GM12878 (cell line): ENCODE results near the gene ATN1. TPM values are rescaled to one million over a fixed set of nuclear protein-coding genes. Genes with fewer than 3 reads are reported as not detected.
A peak's percentile ranks its signal among the peaks of the same experiment; 100 is the strongest.

Experiments
- RCOR1 ChIP-seq: conservative IDR thresholded peaks from 2 replicates; pipeline ENCODE4 v1.6.1; 2012; ENCODE audit warnings: low read depth, low read length, improper control_type of control experiment
- microRNA counts: library from miRNA; unstranded; fragments of <30 nt; microRNA quantifications from one replicate; lab custom pipeline; 2016
- microRNA-seq: library from miRNA; unstranded; fragments of <30 nt; microRNA quantifications from one replicate; pipeline ENCODE4, GENCODE V29; 2018
- polyA plus RNA-seq, 11 experiments: library from polyadenylated mRNA; depleted of rRNA in 4 of 11; unstranded in 6 of 11; stranded (reverse) in 5 of 11; fragments of >200 nt; fragmentation: Nextera tagmentation in 4 of 11; fragmentation: Illumina TruSeq in 1 of 11; extraction: Ambion mirVana in 4 of 11; extraction: Trizol in 1 of 11; gene quantifications; 1 replicate in 1 of 11; 2 replicates in 10 of 11; pipeline versions ENCODE4 v1.2.1 to v1.2.3, GENCODE V29; 2011 to 2016; ENCODE audit warnings: inconsistent platforms in 2 of 11, missing spikeins in 2 of 11, low read depth in 1 of 11
- small RNA-seq: library from RNA; depleted of rRNA; stranded (forward); fragments of <200 nt; gene quantifications from one replicate; pipeline ENCODE3, GENCODE V24; 2014
- total RNA-seq, 4 experiments: library from RNA; depleted of rRNA in 3 of 4; stranded (reverse); fragments of >200 nt in 3 of 4; fragmentation: Illumina TruSeq in 1 of 4; extraction: Trizol in 1 of 4; gene quantifications; 2 replicates each; pipeline versions ENCODE4 v1.2.1 to v1.2.3, GENCODE V29; 2013 to 2021
- TF ChIP-seq, protein P1 (sequence below): fragments of 450-650 bp; IDR thresholded peaks from 2 replicates; pipeline ENCODE4 v1.6.1; 2016; ENCODE audit warnings: mild to moderate bottlenecking, moderate library complexity, borderline replicate concordance
- TF ChIP-seq, protein P2 (sequence below): fragments of 450-650 bp; formaldehyde crosslinking; IDR thresholded peaks from 2 replicates; pipeline ENCODE4 v1.4.0; 2020; ENCODE audit warnings: mild to moderate bottlenecking, moderate library complexity

Gene ATN1
- total and polyA plus RNA-seq, 10 of the 15 experiments (the other 5 are each of a cell fraction or from before 2014, with no cell fraction given): 0.08 to 44.5 (median 5.0) TPM

DNA sequence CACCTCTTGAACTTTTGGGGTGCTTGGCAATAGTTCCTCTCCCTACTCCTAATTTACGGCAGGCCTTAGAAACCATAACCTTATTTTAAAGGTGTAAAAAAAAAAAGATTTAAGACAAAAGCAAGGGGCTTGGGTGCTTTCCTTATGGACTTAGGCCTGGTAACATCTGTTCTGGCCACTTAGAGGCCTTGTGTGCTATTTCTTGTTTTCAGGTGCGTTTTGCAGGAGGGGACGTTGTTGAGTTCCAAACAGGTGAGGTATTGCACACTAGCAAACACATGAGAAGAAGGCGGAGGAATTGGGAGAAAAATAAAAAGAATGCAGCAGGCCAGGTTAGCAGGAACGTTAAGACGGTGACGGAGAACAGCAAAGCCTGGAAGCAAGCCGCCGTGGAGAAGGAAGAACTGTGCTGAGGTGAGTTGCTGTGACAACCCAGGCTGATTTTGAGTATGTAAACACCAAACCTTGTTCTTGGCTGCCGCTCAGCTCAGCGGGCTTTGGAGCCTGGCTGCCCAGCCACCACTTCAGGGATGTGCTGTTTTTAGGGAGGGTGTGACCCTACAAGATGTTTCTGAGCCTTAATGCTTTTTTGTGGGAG lies 60.3 kb downstream of the ATN1 start (continued):
- TF ChIP-seq, protein P1, sequence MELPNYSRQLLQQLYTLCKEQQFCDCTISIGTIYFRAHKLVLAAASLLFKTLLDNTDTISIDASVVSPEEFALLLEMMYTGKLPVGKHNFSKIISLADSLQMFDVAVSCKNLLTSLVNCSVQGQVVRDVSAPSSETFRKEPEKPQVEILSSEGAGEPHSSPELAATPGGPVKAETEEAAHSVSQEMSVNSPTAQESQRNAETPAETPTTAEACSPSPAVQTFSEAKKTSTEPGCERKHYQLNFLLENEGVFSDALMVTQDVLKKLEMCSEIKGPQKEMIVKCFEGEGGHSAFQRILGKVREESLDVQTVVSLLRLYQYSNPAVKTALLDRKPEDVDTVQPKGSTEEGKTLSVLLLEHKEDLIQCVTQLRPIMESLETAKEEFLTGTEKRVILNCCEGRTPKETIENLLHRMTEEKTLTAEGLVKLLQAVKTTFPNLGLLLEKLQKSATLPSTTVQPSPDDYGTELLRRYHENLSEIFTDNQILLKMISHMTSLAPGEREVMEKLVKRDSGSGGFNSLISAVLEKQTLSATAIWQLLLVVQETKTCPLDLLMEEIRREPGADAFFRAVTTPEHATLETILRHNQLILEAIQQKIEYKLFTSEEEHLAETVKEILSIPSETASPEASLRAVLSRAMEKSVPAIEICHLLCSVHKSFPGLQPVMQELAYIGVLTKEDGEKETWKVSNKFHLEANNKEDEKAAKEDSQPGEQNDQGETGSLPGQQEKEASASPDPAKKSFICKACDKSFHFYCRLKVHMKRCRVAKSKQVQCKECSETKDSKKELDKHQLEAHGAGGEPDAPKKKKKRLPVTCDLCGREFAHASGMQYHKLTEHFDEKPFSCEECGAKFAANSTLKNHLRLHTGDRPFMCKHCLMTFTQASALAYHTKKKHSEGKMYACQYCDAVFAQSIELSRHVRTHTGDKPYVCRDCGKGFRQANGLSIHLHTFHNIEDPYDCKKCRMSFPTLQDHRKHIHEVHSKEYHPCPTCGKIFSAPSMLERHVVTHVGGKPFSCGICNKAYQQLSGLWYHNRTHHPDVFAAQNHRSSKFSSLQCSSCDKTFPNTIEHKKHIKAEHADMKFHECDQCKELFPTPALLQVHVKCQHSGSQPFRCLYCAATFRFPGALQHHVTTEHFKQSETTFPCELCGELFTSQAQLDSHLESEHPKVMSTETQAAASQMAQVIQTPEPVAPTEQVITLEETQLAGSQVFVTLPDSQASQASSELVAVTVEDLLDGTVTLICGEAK: no peak
- TF ChIP-seq, protein P2, sequence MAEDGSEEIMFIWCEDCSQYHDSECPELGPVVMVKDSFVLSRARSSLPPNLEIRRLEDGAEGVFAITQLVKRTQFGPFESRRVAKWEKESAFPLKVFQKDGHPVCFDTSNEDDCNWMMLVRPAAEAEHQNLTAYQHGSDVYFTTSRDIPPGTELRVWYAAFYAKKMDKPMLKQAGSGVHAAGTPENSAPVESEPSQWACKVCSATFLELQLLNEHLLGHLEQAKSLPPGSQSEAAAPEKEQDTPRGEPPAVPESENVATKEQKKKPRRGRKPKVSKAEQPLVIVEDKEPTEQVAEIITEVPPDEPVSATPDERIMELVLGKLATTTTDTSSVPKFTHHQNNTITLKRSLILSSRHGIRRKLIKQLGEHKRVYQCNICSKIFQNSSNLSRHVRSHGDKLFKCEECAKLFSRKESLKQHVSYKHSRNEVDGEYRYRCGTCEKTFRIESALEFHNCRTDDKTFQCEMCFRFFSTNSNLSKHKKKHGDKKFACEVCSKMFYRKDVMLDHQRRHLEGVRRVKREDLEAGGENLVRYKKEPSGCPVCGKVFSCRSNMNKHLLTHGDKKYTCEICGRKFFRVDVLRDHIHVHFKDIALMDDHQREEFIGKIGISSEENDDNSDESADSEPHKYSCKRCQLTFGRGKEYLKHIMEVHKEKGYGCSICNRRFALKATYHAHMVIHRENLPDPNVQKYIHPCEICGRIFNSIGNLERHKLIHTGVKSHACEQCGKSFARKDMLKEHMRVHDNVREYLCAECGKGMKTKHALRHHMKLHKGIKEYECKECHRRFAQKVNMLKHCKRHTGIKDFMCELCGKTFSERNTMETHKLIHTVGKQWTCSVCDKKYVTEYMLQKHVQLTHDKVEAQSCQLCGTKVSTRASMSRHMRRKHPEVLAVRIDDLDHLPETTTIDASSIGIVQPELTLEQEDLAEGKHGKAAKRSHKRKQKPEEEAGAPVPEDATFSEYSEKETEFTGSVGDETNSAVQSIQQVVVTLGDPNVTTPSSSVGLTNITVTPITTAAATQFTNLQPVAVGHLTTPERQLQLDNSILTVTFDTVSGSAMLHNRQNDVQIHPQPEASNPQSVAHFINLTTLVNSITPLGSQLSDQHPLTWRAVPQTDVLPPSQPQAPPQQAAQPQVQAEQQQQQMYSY (CRISPR knock-in tag): no peak
- no peak for TF ChIP-seq RCOR1

MicroRNAs encoded within 50 kb of the gene (microRNA counts, 767-probe panel; counts per million panel counts)
- microRNA hsa-miR-141-3p (lab: Ali Mortazavi, UCI) (1,705 counts per million, percentile 66 among the panel's probes with 10 or more counts), microRNA hsa-miR-200c-3p (lab: Ali Mortazavi, UCI) (2,249 counts per million, percentile 80 among the panel's probes with 10 or more counts)

Small RNAs within 50 kb of the gene (microRNA-seq; reads per million reads assigned to microRNA genes)
- gene MIR141 (102 reads per million, percentile 74 among the genes with 10 or more reads in this experiment), gene MIR200C (663 reads per million, percentile 86 among the genes with 10 or more reads in this experiment)

Small RNAs within 50 kb of the gene (small RNA-seq; reads per million reads assigned to genes)
- 56.2 reads per million, percentile 99 among the genes with 10 or more reads in this experiment for gene MIR141
- gene MIR200C: 2.6 reads per million, percentile 71 among the genes with 10 or more reads in this experiment
- gene RNU7-1: not detected
- gene SCARNA12: 16.2 reads per million, percentile 97 among the genes with 10 or more reads in this experiment

Other genes with a start within 250 kb of the ATN1 start
Only the 7 nearest of the 27 such genes appear.
- 2.8 and 4.7 TPM in 2 replicates for gene LRRC23, start 23.1 kb upstream of the ATN1 start, total RNA-seq (2014; rRNA removed)
- gene LRRC23, start 23.1 kb upstream of the ATN1 start, total RNA-seq (2014; rRNA removed; fragmentation: Illumina TruSeq; extraction: Trizol): 4.0 and 4.3 TPM in 2 replicates
- 3.1 and 3.8 TPM in 2 replicates for gene LRRC23, start 23.1 kb upstream of the ATN1 start, total RNA-seq (2021)
- 5.6 and 6.9 TPM in 2 replicates for gene LRRC23, start 23.1 kb upstream of the ATN1 start, polyA plus RNA-seq (2011; rRNA removed)
- gene LRRC23, start 23.1 kb upstream of the ATN1 start, polyA plus RNA-seq (2014; fragmentation: Illumina TruSeq; extraction: Trizol): 5.2 and 5.4 TPM in 2 replicates
- 1 to 10 TPM; 1.4 to 2.5 TPM for gene LRRC23, start 23.1 kb upstream of the ATN1 start, polyA plus RNA-seq (2014; fragmentation: Nextera tagmentation; extraction: Ambion mirVana)
- 3.1 and 3.3 TPM in 2 replicates for gene LRRC23, start 23.1 kb upstream of the ATN1 start, polyA plus RNA-seq (2014; rRNA removed)
- 1 to 10 TPM; 3.5 to 5.4 TPM for gene LRRC23, start 23.1 kb upstream of the ATN1 start, polyA plus RNA-seq (2016; fragmentation: Nextera tagmentation; extraction: Ambion mirVana)
- gene ENO2, start 13.4 kb upstream of the ATN1 start, total RNA-seq (2014; rRNA removed): 24.8 and 28.0 TPM in 2 replicates
- gene ENO2, start 13.4 kb upstream of the ATN1 start, total RNA-seq (2014; rRNA removed; fragmentation: Illumina TruSeq; extraction: Trizol): 25.3 and 25.8 TPM in 2 replicates
- 65.4 and 65.5 TPM in 2 replicates for gene ENO2, start 13.4 kb upstream of the ATN1 start, total RNA-seq (2021)
- gene ENO2, start 13.4 kb upstream of the ATN1 start, polyA plus RNA-seq (2011; rRNA removed): 159 and 196 TPM in 2 replicates
- 59.1 and 61.1 TPM in 2 replicates for gene ENO2, start 13.4 kb upstream of the ATN1 start, polyA plus RNA-seq (2014; fragmentation: Illumina TruSeq; extraction: Trizol)
- 10 to 100 TPM; 37.3 to 42.1 TPM for gene ENO2, start 13.4 kb upstream of the ATN1 start, polyA plus RNA-seq (2014; fragmentation: Nextera tagmentation; extraction: Ambion mirVana)
- 61.3 and 68.1 TPM in 2 replicates for gene ENO2, start 13.4 kb upstream of the ATN1 start, polyA plus RNA-seq (2014; rRNA removed)
- gene ENO2, start 13.4 kb upstream of the ATN1 start, polyA plus RNA-seq (2016; fragmentation: Nextera tagmentation; extraction: Ambion mirVana): 10 to 100 TPM; 39.8 to 44.1 TPM
- not detected in 2 replicates for gene RNU7-1, start 15.9 kb downstream of the ATN1 start, total RNA-seq (2014; rRNA removed)
- not detected in 2 replicates for gene RNU7-1, start 15.9 kb downstream of the ATN1 start, total RNA-seq (2014; rRNA removed; fragmentation: Illumina TruSeq; extraction: Trizol)
- not detected in 2 replicates for gene RNU7-1, start 15.9 kb downstream of the ATN1 start, total RNA-seq (2021)
- not detected in 2 replicates for gene RNU7-1, start 15.9 kb downstream of the ATN1 start, polyA plus RNA-seq (2011; rRNA removed)
- gene RNU7-1, start 15.9 kb downstream of the ATN1 start, polyA plus RNA-seq (2014; fragmentation: Illumina TruSeq; extraction: Trizol): not detected in 2 replicates
- gene RNU7-1, start 15.9 kb downstream of the ATN1 start, polyA plus RNA-seq (2014; fragmentation: Nextera tagmentation; extraction: Ambion mirVana): not detected
- gene RNU7-1, start 15.9 kb downstream of the ATN1 start, polyA plus RNA-seq (2014; rRNA removed): not detected in 2 replicates
- gene RNU7-1, start 15.9 kb downstream of the ATN1 start, polyA plus RNA-seq (2016; fragmentation: Nextera tagmentation; extraction: Ambion mirVana): not detected
- 223 and 231 TPM in 2 replicates for gene C12orf57, start 16.1 kb downstream of the ATN1 start, total RNA-seq (2014; rRNA removed)
- 109 and 124 TPM in 2 replicates for gene C12orf57, start 16.1 kb downstream of the ATN1 start, total RNA-seq (2014; rRNA removed; fragmentation: Illumina TruSeq; extraction: Trizol)
- gene C12orf57, start 16.1 kb downstream of the ATN1 start, total RNA-seq (2021): 192 and 194 TPM in 2 replicates
- gene C12orf57, start 16.1 kb downstream of the ATN1 start, polyA plus RNA-seq (2011; rRNA removed): 183 and 331 TPM in 2 replicates
- gene C12orf57, start 16.1 kb downstream of the ATN1 start, polyA plus RNA-seq (2014; fragmentation: Illumina TruSeq; extraction: Trizol): 8.0 and 64.5 TPM in 2 replicates
- 100 to 1,000 TPM; 138 to 170 TPM for gene C12orf57, start 16.1 kb downstream of the ATN1 start, polyA plus RNA-seq (2014; fragmentation: Nextera tagmentation; extraction: Ambion mirVana)
- gene C12orf57, start 16.1 kb downstream of the ATN1 start, polyA plus RNA-seq (2014; rRNA removed): 373 and 377 TPM in 2 replicates
- 100 to 1,000 TPM; 274 to 291 TPM for gene C12orf57, start 16.1 kb downstream of the ATN1 start, polyA plus RNA-seq (2016; fragmentation: Nextera tagmentation; extraction: Ambion mirVana)
- 346 and 376 TPM in 2 replicates for gene PTPN6, start 23.4 kb downstream of the ATN1 start, total RNA-seq (2014; rRNA removed)
- gene PTPN6, start 23.4 kb downstream of the ATN1 start, total RNA-seq (2014; rRNA removed; fragmentation: Illumina TruSeq; extraction: Trizol): 214 and 235 TPM in 2 replicates
- 443 and 457 TPM in 2 replicates for gene PTPN6, start 23.4 kb downstream of the ATN1 start, total RNA-seq (2021)
- 208 and 364 TPM in 2 replicates for gene PTPN6, start 23.4 kb downstream of the ATN1 start, polyA plus RNA-seq (2011; rRNA removed)
- 265 and 453 TPM in 2 replicates for gene PTPN6, start 23.4 kb downstream of the ATN1 start, polyA plus RNA-seq (2014; fragmentation: Illumina TruSeq; extraction: Trizol)
- 100 to 1,000 TPM; 229 to 413 TPM for gene PTPN6, start 23.4 kb downstream of the ATN1 start, polyA plus RNA-seq (2014; fragmentation: Nextera tagmentation; extraction: Ambion mirVana)
- 397 and 409 TPM in 2 replicates for gene PTPN6, start 23.4 kb downstream of the ATN1 start, polyA plus RNA-seq (2014; rRNA removed)
- gene PTPN6, start 23.4 kb downstream of the ATN1 start, polyA plus RNA-seq (2016; fragmentation: Nextera tagmentation; extraction: Ambion mirVana): 100 to 1,000 TPM; 325 to 364 TPM
- gene PHB2, start 42.7 kb downstream of the ATN1 start, total RNA-seq (2014; rRNA removed): 517 and 520 TPM in 2 replicates
- 421 and 455 TPM in 2 replicates for gene PHB2, start 42.7 kb downstream of the ATN1 start, total RNA-seq (2014; rRNA removed; fragmentation: Illumina TruSeq; extraction: Trizol)
- gene PHB2, start 42.7 kb downstream of the ATN1 start, total RNA-seq (2021): 466 and 483 TPM in 2 replicates
- 395 and 522 TPM in 2 replicates for gene PHB2, start 42.7 kb downstream of the ATN1 start, polyA plus RNA-seq (2011; rRNA removed)
- gene PHB2, start 42.7 kb downstream of the ATN1 start, polyA plus RNA-seq (2014; fragmentation: Illumina TruSeq; extraction: Trizol): 410 and 549 TPM in 2 replicates
- 100 to 1,000 TPM; 112 to 270 TPM for gene PHB2, start 42.7 kb downstream of the ATN1 start, polyA plus RNA-seq (2014; fragmentation: Nextera tagmentation; extraction: Ambion mirVana)
- gene PHB2, start 42.7 kb downstream of the ATN1 start, polyA plus RNA-seq (2014; rRNA removed): 586 and 591 TPM in 2 replicates
- 100 to 1,000 TPM; 412 to 433 TPM for gene PHB2, start 42.7 kb downstream of the ATN1 start, polyA plus RNA-seq (2016; fragmentation: Nextera tagmentation; extraction: Ambion mirVana)
- gene EMG1, start 43.0 kb downstream of the ATN1 start, total RNA-seq (2014; rRNA removed): 54.6 and 69.0 TPM in 2 replicates
- gene EMG1, start 43.0 kb downstream of the ATN1 start, total RNA-seq (2014; rRNA removed; fragmentation: Illumina TruSeq; extraction: Trizol): 67.8 and 69.9 TPM in 2 replicates
- 82.4 and 84.4 TPM in 2 replicates for gene EMG1, start 43.0 kb downstream of the ATN1 start, total RNA-seq (2021)
- 75.9 and 77.7 TPM in 2 replicates for gene EMG1, start 43.0 kb downstream of the ATN1 start, polyA plus RNA-seq (2011; rRNA removed)
- gene EMG1, start 43.0 kb downstream of the ATN1 start, polyA plus RNA-seq (2014; fragmentation: Illumina TruSeq; extraction: Trizol): 77.2 and 91.3 TPM in 2 replicates
- 100 to 1,000 TPM; 158 to 164 TPM for gene EMG1, start 43.0 kb downstream of the ATN1 start, polyA plus RNA-seq (2014; fragmentation: Nextera tagmentation; extraction: Ambion mirVana)
- 78.0 and 94.4 TPM in 2 replicates for gene EMG1, start 43.0 kb downstream of the ATN1 start, polyA plus RNA-seq (2014; rRNA removed)
- 100 to 1,000 TPM; 154 to 165 TPM for gene EMG1, start 43.0 kb downstream of the ATN1 start, polyA plus RNA-seq (2016; fragmentation: Nextera tagmentation; extraction: Ambion mirVana)